DLD1 (cell line): ENCODE data around the gene MLX.
"Not testable (repeated sequence)": the region's sequence is repeated elsewhere in the genome, so short reads cannot be mapped to it uniquely, and the experiment has no call there.

ENCODE experiments used
- in situ Hi-C: cut with HindIII; loops from 2 replicates; pipeline ENCODE4 v1.10.0; 2017; ENCODE audit warnings: low sequenced_read_pairs

Gene MLX

GRCh38 chr17:42612013-42612412, 45.1 kb downstream of the MLX start:
- in situ Hi-C loops, result no loop called here

- in situ Hi-C loops, result no loop called here
Observed at GRCh38 chr17:42613699-42614295, 46.9 kb downstream of the MLX start.

- in situ Hi-C loops, result no loop called here
Observed at GRCh38 chr17:42617956-42618431, 51.1 kb downstream of the MLX start.

- in situ Hi-C loops, result no loop called here
Observed at GRCh38 chr17:42618442-42619150, 51.7 kb downstream of the MLX start.

GRCh38 chr17:42621987-42622386, 55.1 kb downstream of the MLX start:
- in situ Hi-C loops, result not testable (repeated sequence)
